GM12878 (cell line): Measurements from ENCODE around the gene SGK2. TPM values are rescaled to one million over a fixed set of nuclear protein-coding genes. Genes with fewer than 3 reads are reported as not detected.

ENCODE experiments used
- CEBPZ ChIP-seq: fragments of 150-350 bp; IDR thresholded peaks from 2 replicates; pipeline ENCODE4 v1.6.1; 2016; ENCODE audit warnings: low read depth, low read length
- CTCF ChIP-seq, 3 experiments: IDR thresholded peaks in 2 of 3; conservative IDR thresholded peaks in 1 of 3; 2 replicates each; pipeline ENCODE4 v1.5.1; 2011; ENCODE audit warnings: low read depth in 3 of 3, low read length in 3 of 3, mild to moderate bottlenecking in 3 of 3, control low read depth in 2 of 3, moderate library complexity in 2 of 3, inconsistent platforms in 1 of 3, mixed read lengths in 1 of 3; ENCODE audit not compliant: control insufficient read depth in 2 of 3, insufficient read depth in 1 of 3; ENCODE audit errors: extremely low read depth in 1 of 3
- ETV6 ChIP-seq, 2 experiments: fragments of 450-650 bp in 1 of 2; IDR thresholded peaks in 1 of 2; conservative IDR thresholded peaks in 1 of 2; 2 replicates each; pipeline ENCODE4 v1.6.1; 2014; ENCODE audit warnings: antibody characterized with exemption in 1 of 2, borderline replicate concordance in 1 of 2, low read depth in 1 of 2, mild to moderate bottlenecking in 1 of 2, moderate library complexity in 1 of 2
- HCFC1 ChIP-seq: fragments of 150-350 bp; IDR thresholded peaks from 2 replicates; pipeline ENCODE4 v1.6.1; 2014; ENCODE audit warnings: low read length
- MXI1 ChIP-seq: fragments of 150-350 bp; IDR thresholded peaks from 2 replicates; pipeline ENCODE4 v1.6.1; 2011; ENCODE audit warnings: low read depth, mild to moderate bottlenecking, inconsistent platforms, low read length, improper control_type of control experiment
- MYB ChIP-seq: fragments of 150-350 bp; IDR thresholded peaks from 2 replicates; pipeline ENCODE4 v1.6.1; 2014; ENCODE audit warnings: mild to moderate bottlenecking, low read depth, low read length, borderline replicate concordance
- NR2C1 ChIP-seq: fragments of 450-650 bp; IDR thresholded peaks from 2 replicates; pipeline ENCODE4 v1.6.1; 2017; ENCODE audit warnings: antibody characterized with exemption, mild to moderate bottlenecking, moderate library complexity
- TARDBP ChIP-seq: IDR thresholded peaks from 2 replicates; pipeline ENCODE4 v1.6.1; 2016; ENCODE audit warnings: borderline replicate concordance
- polyA plus RNA-seq, 11 experiments: library from polyadenylated mRNA; depleted of rRNA in 4 of 11; unstranded in 6 of 11; stranded (reverse) in 5 of 11; fragments of >200 nt; fragmentation: Nextera tagmentation in 4 of 11; fragmentation: Illumina TruSeq in 1 of 11; extraction: Ambion mirVana in 4 of 11; extraction: Trizol in 1 of 11; gene quantifications; 1 replicate in 1 of 11; 2 replicates in 10 of 11; pipeline versions ENCODE4 v1.2.1 to v1.2.3, GENCODE V29; 2011 to 2016; ENCODE audit warnings: inconsistent platforms in 2 of 11, missing spikeins in 2 of 11, low read depth in 1 of 11
- total RNA-seq, 4 experiments: library from RNA; depleted of rRNA in 3 of 4; stranded (reverse); fragments of >200 nt in 3 of 4; fragmentation: Illumina TruSeq in 1 of 4; extraction: Trizol in 1 of 4; gene quantifications; 2 replicates each; pipeline versions ENCODE4 v1.2.1 to v1.2.3, GENCODE V29; 2013 to 2021

Gene SGK2
- total and polyA plus RNA-seq, 10 of the 15 experiments (the other 5 are each of a cell fraction or from before 2014, with no cell fraction given), result 0.04 to 0.96 (median 0.22) TPM; not detected in 3

GRCh38 chr20:43542161-43542560 lies 16.7 kb upstream of the SGK2 start (continued):
- no peak for TF ChIP-seq CEBPZ
- no peak for TF ChIP-seq CTCF (IDR thresholded peaks at IDR 0.05 in 2 of 3, conservative IDR thresholded peaks at IDR 0.05 in 1 of 3; ENCODE audit: control insufficient read depth in 2 of 3, extremely low read depth in 1 of 3, insufficient read depth in 1 of 3, low read depth in 3 of 3, low read length in 3 of 3)
- no peak for TF ChIP-seq HCFC1
- no peak for TF ChIP-seq ETV6 (conservative IDR thresholded peaks at IDR 0.05 in 1 of 2, IDR thresholded peaks at IDR 0.05 in 1 of 2; ENCODE audit: borderline replicate concordance in 1 of 2, low read depth in 1 of 2)
- no peak for TF ChIP-seq TARDBP
- no peak for TF ChIP-seq MYB
- no peak for TF ChIP-seq NR2C1
- TF ChIP-seq MXI1, result no peak
